Activated CD4-positive, alpha-beta T cell treated with anti-CD3 and anti-CD28 coated beads for 4 hours (primary cell): ENCODE data around the gene DHRS4L2.
"Not testable (repeated sequence)": the region's sequence is repeated elsewhere in the genome, so short reads cannot be mapped to it uniquely, and the experiment has no call there.

Experiments used
- DNase-seq, 2 donors: peaks; one replicate each; pipeline ENCODE4 v3.0.0-alpha.2; 2020

The DHRS4L2 gene

GRCh38 chr14:24020520-24020919 is 31.8 kb downstream of the DHRS4L2 start:
- DNase-seq, result not testable (repeated sequence)

GRCh38 chr14:24024939-24025418 is 36.2 kb downstream of the DHRS4L2 start:
- DNase-seq, result not testable (repeated sequence)

GRCh38 chr14:24029687-24030086 is 41.0 kb downstream of the DHRS4L2 start:
- DNase-seq, result not testable (repeated sequence)

- not testable (repeated sequence) for DNase-seq
These were observed 42.6 kb downstream of the DHRS4L2 start for GRCh38 chr14:24031331-24031730.

- no peak for DNase-seq
These were observed 44.1 kb downstream of the DHRS4L2 start for GRCh38 chr14:24032727-24033418.

- not testable (repeated sequence) for DNase-seq
These were observed 47.0 kb downstream of the DHRS4L2 start for GRCh38 chr14:24035769-24036168.

GRCh38 chr14:24036169-24036962 is 47.6 kb downstream of the DHRS4L2 start:
- DNase-seq, result peak; percentile 64 to 66

GRCh38 chr14:24036963-24037657 is 48.4 kb downstream of the DHRS4L2 start:
- not testable (repeated sequence) for DNase-seq

- DNase-seq, result no peak
These were observed 48.9 kb downstream of the DHRS4L2 start for GRCh38 chr14:24037658-24038037.

GRCh38 chr14:24038686-24039085 is 50.0 kb downstream of the DHRS4L2 start:
- no peak for DNase-seq

GRCh38 chr14:24040692-24041091 is 52.0 kb downstream of the DHRS4L2 start:
- no peak for DNase-seq

GRCh38 chr14:24042746-24043145 is 54.0 kb downstream of the DHRS4L2 start:
- no peak for DNase-seq

GRCh38 chr14:24049002-24049401 is 60.3 kb downstream of the DHRS4L2 start:
- DNase-seq, result not testable (repeated sequence)

GRCh38 chr14:24050753-24051152 is 62.0 kb downstream of the DHRS4L2 start:
- not testable (repeated sequence) for DNase-seq

- DNase-seq, result peak in 1 of 2 donors; percentile 11
These were observed 62.6 kb downstream of the DHRS4L2 start for GRCh38 chr14:24051176-24051788.

GRCh38 chr14:24051789-24052655 is 63.3 kb downstream of the DHRS4L2 start, which contains the start of gene CARMIL3:
Gene CARMIL3 (plus strand): TSS chr14:24052009. CDS start chr14:24052154, 145 bp downstream.
- peak; percentile 46 to 63 for DNase-seq

GRCh38 chr14:24052656-24053547 is 64.2 kb downstream of the DHRS4L2 start:
- peak; percentile 66 to 70 for DNase-seq

- no peak for DNase-seq
These were observed 65.0 kb downstream of the DHRS4L2 start for GRCh38 chr14:24053548-24054323.

GRCh38 chr14:24054324-24054641 is 65.6 kb downstream of the DHRS4L2 start:
- no peak for DNase-seq

- no peak for DNase-seq
These were observed 65.9 kb downstream of the DHRS4L2 start for GRCh38 chr14:24054646-24055045.
